Esophagus mucosa (tissue), 1 donor: ENCODE measurements around the gene UROC1. TPM values are rescaled to one million over a fixed set of nuclear protein-coding genes. Genes with fewer than 3 reads are reported as not detected.

Source experiments
- ATAC-seq: fragments of 200-7000 bp; cut with Tn5 transposase; one replicate; pipeline ENCODE4 v1.9.1; 2020
- total RNA-seq: library from RNA; stranded (reverse); gene quantifications from one replicate; pipeline ENCODE4 v1.2.4, GENCODE V29; 2023
- donor health status: DM: yes; HTN: yes; CAD: no.

UROC1 gene
- total RNA-seq, 1 donor from 2014 or later = not detected

- ATAC-seq = no peak
Observed at GRCh38 chr3:126477061-126477380, 40.6 kb downstream of the UROC1 start.

GRCh38 chr3:126476166-126477060, 41.2 kb downstream of the UROC1 start:
- peak; percentile 54 for ATAC-seq

- peak; percentile 91 for ATAC-seq
Observed at GRCh38 chr3:126475413-126476114, 42.0 kb downstream of the UROC1 start, which contains the start of gene ZXDC. Gene ZXDC, minus strand, starts transcription at chr3:126475891. Its CDS starts 26 bp downstream, at chr3:126475865.

GRCh38 chr3:126474498-126475412, 42.8 kb downstream of the UROC1 start:
- peak; percentile 1 for ATAC-seq

GRCh38 chr3:126473292-126474168, 44.0 kb downstream of the UROC1 start:
- no peak for ATAC-seq

- peak; percentile 61 for ATAC-seq
Observed at GRCh38 chr3:126472277-126473006, 45.1 kb downstream of the UROC1 start.

- no peak for ATAC-seq
Observed at GRCh38 chr3:126469479-126469878, 48.1 kb downstream of the UROC1 start.

GRCh38 chr3:126468028-126468891, 49.3 kb downstream of the UROC1 start:
- ATAC-seq = no peak

- ATAC-seq = no peak
Observed at GRCh38 chr3:126467611-126467955, 50.0 kb downstream of the UROC1 start.

- no peak for ATAC-seq
Observed at GRCh38 chr3:126466886-126467610, 50.5 kb downstream of the UROC1 start.

GRCh38 chr3:126465928-126466544, 51.5 kb downstream of the UROC1 start:
- no peak for ATAC-seq

GRCh38 chr3:126464997-126465396, 52.6 kb downstream of the UROC1 start:
- ATAC-seq = no peak

- no peak for ATAC-seq
Observed at GRCh38 chr3:126464494-126464893, 53.1 kb downstream of the UROC1 start.

GRCh38 chr3:126464093-126464492, 53.5 kb downstream of the UROC1 start:
- ATAC-seq = no peak

GRCh38 chr3:126463521-126463920, 54.1 kb downstream of the UROC1 start:
- no peak for ATAC-seq

- no peak for ATAC-seq
Observed at GRCh38 chr3:126461450-126462070, 56.0 kb downstream of the UROC1 start.

- no peak for ATAC-seq
Observed at GRCh38 chr3:126460381-126460780, 57.2 kb downstream of the UROC1 start.

- no peak for ATAC-seq
Observed at GRCh38 chr3:126459763-126460127, 57.8 kb downstream of the UROC1 start.
